Upper lobe of right lung (tissue), 1 donor: ENCODE measurements around the gene ILRUN. TPM values are rescaled to one million over a fixed set of nuclear protein-coding genes. Genes with fewer than 3 reads are reported as not detected.
"Not testable (repeated sequence)": the region's sequence is repeated elsewhere in the genome, so short reads cannot be mapped to it uniquely, and the experiment has no call there.

Experiments
- ATAC-seq: fragments of 200-7000 bp; cut with Tn5 transposase; one replicate; pipeline ENCODE4 v1.9.1; 2020; ENCODE audit warnings: mild to moderate bottlenecking, moderate library complexity
- DNase-seq: peaks from one replicate; pipeline ENCODE4 v3.0.0-alpha.2; 2020
- H3K27ac ChIP-seq: fragments of 200-600 bp; one replicate; pipeline ENCODE4 v1.8.0; 2022
- H3K27me3 ChIP-seq: fragments of 200-600 bp; one replicate; pipeline ENCODE4 v1.8.0; 2022; ENCODE audit warnings: mild to moderate bottlenecking
- H3K36me3 ChIP-seq: fragments of 200-600 bp; one replicate; pipeline ENCODE4 v1.8.0; 2022
- H3K4me1 ChIP-seq: fragments of 200-600 bp; one replicate; pipeline ENCODE4 v1.8.0; 2022
- H3K4me3 ChIP-seq: fragments of 200-600 bp; one replicate; pipeline ENCODE4 v1.8.0; 2022; ENCODE audit warnings: mild to moderate bottlenecking
- H3K9me3 ChIP-seq: fragments of 200-600 bp; one replicate; pipeline ENCODE4 v1.8.0; 2022
- intact Hi-C: fragments of 100-400 bp; cut with DNase I; formaldehyde crosslinking; loops from one replicate; pipeline ENCODE4 v1.11.0; 2022
- total RNA-seq: library from RNA; stranded (reverse); fragmentation: NEBNext Ultra II Directional; extraction: Animal tissue kit (Norgen Biotek cat#: 25700); gene quantifications from one replicate; pipeline ENCODE4 v1.2.1, GENCODE V29; 2021
- TF ChIP-seq, protein P1 (sequence below): fragments of 200-600 bp; IDR thresholded peaks from one replicate; pipeline ENCODE4 v1.8.0; 2022; ENCODE audit warnings: antibody characterized with exemption
- donor health status: DM: no; HTN: yes; CAD: no; lungs with severe emphysema.

Gene ILRUN
- total RNA-seq, 1 donor from 2014 or later = 101 TPM

DNA sequence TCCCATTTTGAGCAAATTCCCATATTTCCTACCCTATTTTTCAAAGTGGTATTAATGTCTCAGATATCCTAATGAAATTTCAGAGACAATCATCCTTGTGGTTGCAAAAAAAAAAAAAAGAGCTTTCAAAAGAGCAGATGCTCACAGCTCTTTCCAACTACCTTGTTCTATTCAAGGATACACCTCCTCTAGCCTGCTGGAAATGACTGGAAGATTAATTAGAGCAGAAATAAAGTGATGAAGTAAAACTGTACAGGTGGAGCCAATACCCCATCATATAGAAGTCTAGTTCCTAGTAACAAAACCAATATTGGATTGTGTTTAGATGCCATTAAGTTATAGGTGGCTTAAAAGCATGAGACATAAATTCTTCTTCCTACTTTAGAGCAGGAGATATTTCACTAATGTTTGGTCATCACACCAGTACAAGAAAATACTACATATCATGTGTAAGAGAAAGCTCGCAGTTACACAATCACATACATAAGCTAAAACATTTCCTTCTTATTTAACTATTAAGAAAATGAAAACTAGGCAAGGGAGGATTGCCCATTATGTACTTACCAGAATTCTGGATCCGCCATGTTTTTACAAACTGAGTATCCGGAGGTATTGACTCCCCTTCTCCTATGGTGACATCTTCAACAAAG lies 42.4 kb downstream of the ILRUN start:
- ATAC-seq (no peak), DNase-seq (no peak)
- intact Hi-C loops = no loop called here
- TF ChIP-seq, protein P1, sequence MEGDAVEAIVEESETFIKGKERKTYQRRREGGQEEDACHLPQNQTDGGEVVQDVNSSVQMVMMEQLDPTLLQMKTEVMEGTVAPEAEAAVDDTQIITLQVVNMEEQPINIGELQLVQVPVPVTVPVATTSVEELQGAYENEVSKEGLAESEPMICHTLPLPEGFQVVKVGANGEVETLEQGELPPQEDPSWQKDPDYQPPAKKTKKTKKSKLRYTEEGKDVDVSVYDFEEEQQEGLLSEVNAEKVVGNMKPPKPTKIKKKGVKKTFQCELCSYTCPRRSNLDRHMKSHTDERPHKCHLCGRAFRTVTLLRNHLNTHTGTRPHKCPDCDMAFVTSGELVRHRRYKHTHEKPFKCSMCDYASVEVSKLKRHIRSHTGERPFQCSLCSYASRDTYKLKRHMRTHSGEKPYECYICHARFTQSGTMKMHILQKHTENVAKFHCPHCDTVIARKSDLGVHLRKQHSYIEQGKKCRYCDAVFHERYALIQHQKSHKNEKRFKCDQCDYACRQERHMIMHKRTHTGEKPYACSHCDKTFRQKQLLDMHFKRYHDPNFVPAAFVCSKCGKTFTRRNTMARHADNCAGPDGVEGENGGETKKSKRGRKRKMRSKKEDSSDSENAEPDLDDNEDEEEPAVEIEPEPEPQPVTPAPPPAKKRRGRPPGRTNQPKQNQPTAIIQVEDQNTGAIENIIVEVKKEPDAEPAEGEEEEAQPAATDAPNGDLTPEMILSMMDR = no peak
- Histone ChIP-seq H3K36me3 (peaks cover 14% of the 10 kb centered on the region), H3K4me1 (peaks cover 36% of the 10 kb centered on the region), H3K4me3 (no peak overlapping the region), H3K27ac (no peak overlapping the region), H3K27me3 (no peaks in the 10 kb centered on the region), H3K9me3 (no peaks in the 10 kb centered on the region)

DNA sequence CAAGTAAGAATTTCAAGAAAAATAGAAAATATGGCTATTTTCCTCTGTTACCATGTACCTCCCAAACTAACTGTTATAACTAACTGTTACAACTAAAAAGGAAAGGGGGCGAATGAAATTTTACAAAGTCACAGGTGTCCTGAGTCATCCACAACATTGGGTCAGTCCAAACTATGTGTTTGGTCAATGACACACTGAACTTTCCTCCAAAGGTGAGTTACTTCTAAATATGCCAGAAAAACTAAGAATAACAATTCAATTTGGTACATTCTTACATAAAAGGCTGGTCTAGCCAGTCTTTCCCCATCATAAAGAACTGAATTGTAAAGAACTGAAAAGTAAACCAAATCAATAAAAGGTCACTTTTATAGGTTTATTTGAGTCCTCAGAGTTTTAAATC lies 44.3 kb downstream of the ILRUN start:
- no peak overlapping the region for H3K27ac ChIP-seq

DNA sequence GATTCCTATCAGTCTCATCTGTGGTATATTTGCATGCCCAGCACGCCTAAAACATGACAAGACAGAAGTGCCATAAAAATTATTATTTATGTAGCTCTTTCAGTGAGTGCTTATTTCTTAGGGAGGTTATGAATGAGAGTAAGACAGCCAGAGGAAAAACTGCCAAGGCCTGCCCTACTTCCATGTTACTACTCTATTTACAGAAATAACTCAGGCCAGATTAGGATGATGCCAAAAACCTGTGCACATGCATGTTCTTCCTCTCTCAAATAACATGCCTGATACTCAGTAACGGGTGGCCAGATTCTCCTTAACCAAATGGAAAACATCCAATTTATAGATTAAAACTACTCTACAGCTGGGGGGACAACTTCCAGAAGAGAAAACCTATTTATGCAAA lies 45.7 kb downstream of the ILRUN start:
- Histone ChIP-seq H3K27ac (no peak overlapping the region), H3K4me3 (no peak overlapping the region), H3K36me3 (peaks cover 23% of the 10 kb centered on the region), H3K27me3 (no peaks in the 10 kb centered on the region), H3K9me3 (no peaks in the 10 kb centered on the region), H3K4me1 (peaks cover 8% of the 10 kb centered on the region)
- DNase-seq (no peak), ATAC-seq (no peak)
- TF ChIP-seq, protein P1 = no peak
- intact Hi-C loops = no loop called here

More for the DNA sequence above, 44.3 kb downstream of the ILRUN start:
- TF ChIP-seq, protein P1 = no peak
- H3K36me3 ChIP-seq = peaks cover 18% of the 10 kb centered on the region
- H3K9me3 ChIP-seq = no peaks in the 10 kb centered on the region
- no peak overlapping the region for H3K4me3 ChIP-seq
- no peaks in the 10 kb centered on the region for H3K27me3 ChIP-seq
- intact Hi-C loops = no loop called here
- DNase-seq (no peak), ATAC-seq (no peak)
- peaks cover 22% of the 10 kb centered on the region for H3K4me1 ChIP-seq

DNA sequence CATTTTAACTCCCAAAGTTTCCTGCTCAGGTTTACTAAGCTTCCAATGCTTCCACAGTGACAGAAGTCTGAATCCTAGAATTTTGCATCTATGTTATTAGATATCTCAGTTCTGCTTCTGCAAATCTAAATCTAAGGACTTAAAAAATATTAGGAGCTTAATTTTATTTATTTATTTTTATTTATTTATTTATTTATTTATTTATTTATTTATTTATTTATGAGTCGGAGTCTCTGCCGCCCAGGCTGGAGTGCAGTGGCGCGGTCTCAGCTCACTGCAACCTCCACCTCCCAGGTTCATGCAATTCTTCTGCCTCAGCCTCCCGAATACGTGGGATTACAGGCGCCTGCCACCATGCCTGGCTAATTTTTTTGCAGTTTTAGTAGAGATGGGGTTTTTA lies 46.3 kb downstream of the ILRUN start:
- H3K4me3 ChIP-seq, DNase-seq, H3K9me3 ChIP-seq, H3K4me1 ChIP-seq, H3K27ac ChIP-seq, H3K27me3 ChIP-seq, ATAC-seq, intact Hi-C loops: not testable (repeated sequence)
- peaks cover 29% of the 10 kb centered on the region for H3K36me3 ChIP-seq

DNA sequence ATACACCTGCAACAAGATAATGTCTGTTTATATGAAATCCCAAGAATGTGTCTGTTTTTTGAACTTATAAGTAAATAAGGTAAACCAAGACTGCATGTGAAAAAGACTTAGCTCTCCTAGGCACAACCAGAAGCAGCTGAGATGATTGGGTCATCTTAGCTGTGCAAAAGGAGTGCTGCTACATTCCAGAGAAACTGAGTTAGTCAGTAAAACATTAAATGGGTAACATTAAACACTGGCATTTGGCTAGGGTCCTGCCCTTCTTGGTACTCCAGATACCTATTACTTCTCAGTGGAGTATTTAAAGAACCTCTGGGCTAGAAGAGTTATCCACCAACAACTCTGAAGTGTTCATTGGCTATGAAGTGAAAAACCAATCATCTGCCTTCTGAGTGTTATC lies 47.8 kb downstream of the ILRUN start:
- Histone ChIP-seq H3K36me3 (peaks cover 35% of the 10 kb centered on the region), H3K4me3 (no peak overlapping the region), H3K27ac (no peak overlapping the region), H3K4me1 (no peaks in the 10 kb centered on the region), H3K27me3 (no peaks in the 10 kb centered on the region), H3K9me3 (no peaks in the 10 kb centered on the region)
- intact Hi-C loops = no loop called here
- ATAC-seq (no peak), DNase-seq (no peak)
- TF ChIP-seq, protein P1 = no peak

Other genes starting within 250 kb of the ILRUN start
- not detected for gene PACSIN1, start 230.7 kb downstream of the ILRUN start, total RNA-seq
- 1.3 TPM for gene SPDEF, start 140.4 kb downstream of the ILRUN start, total RNA-seq
- gene SNRPC, start 60.7 kb upstream of the ILRUN start, total RNA-seq = 53.5 TPM
- gene BLTP3A, start 95.3 kb upstream of the ILRUN start, total RNA-seq = 12.9 TPM
- gene TAF11, start 191.3 kb upstream of the ILRUN start, total RNA-seq = 18.1 TPM
- 59.0 TPM for gene ANKS1A, start 192.5 kb upstream of the ILRUN start, total RNA-seq